Caco-2 (cell line): ENCODE results near the gene KCNIP1. TPM values are rescaled to one million over a fixed set of nuclear protein-coding genes. Genes with fewer than 3 reads are reported as not detected.

ENCODE experiments used
- BruUV-seq: library from RNA; stranded (reverse); fragments of 400-500 nt; replicated peaks from 2 replicates; lab custom pipeline; 2021; lab: Mats Ljungman, UMichigan
- CTCF ChIA-PET: fragments of 300-600 bp; sonication (Branson Sonifier 250); formaldehyde crosslinking; loops from one replicate; lab custom pipeline; 2022; ENCODE audit warnings: antibody characterized with exemption; lab: Charles Lee
- POLR2A ChIA-PET: fragments of 300-600 bp; sonication (Branson Sonifier 250); formaldehyde crosslinking; loops from one replicate; lab custom pipeline; 2022; ENCODE audit warnings: antibody characterized with exemption; lab: Charles Lee
- DNase-seq, 2 experiments: peaks; one replicate each; pipeline versions ENCODE4 v3.0.0 to v3.0.0-alpha.2; 2020 to 2022
- H3K27me3 ChIP-seq: replicated peaks from 2 replicates; pipeline ENCODE4 v1.6.0; 2011; ENCODE audit warnings: low read length; ENCODE audit not compliant: control insufficient read depth, insufficient read depth
- H3K36me3 ChIP-seq: 2 replicates; pipeline ENCODE4 v1.5.1; 2011; ENCODE audit warnings: low read length; ENCODE audit not compliant: control insufficient read depth, insufficient read depth
- H3K4me1 ChIP-seq: fragments of 250-450 bp; sonication (Bioruptor Pico); 2 replicates; pipeline ENCODE4 v1.5.1; 2020; ENCODE audit warnings: mild to moderate bottlenecking
- H3K4me3 ChIP-seq: 2 replicates; pipeline ENCODE4 v1.5.1; 2011; ENCODE audit warnings: low read depth, mild to moderate bottlenecking, control low read depth, low read length
- H3K9me3 ChIP-seq: fragments of 250-450 bp; sonication (Bioruptor Pico); 2 replicates; pipeline ENCODE4 v1.5.1; 2020; ENCODE audit warnings: mild to moderate bottlenecking, moderate library complexity
- H3K27ac Mint-ChIP-seq: one replicate; pipeline ENCODE4 v1.8.0; 2022; ENCODE audit warnings: mixed read lengths; ENCODE audit not compliant: unreplicated experiment
- H3K27me3 Mint-ChIP-seq: one replicate; pipeline ENCODE4 v1.8.0; 2022; ENCODE audit warnings: mixed read lengths; ENCODE audit not compliant: insufficient read depth, unreplicated experiment
- H3K36me3 Mint-ChIP-seq: one replicate; pipeline ENCODE4 v1.8.0; 2022; ENCODE audit warnings: mild to moderate bottlenecking, mixed read lengths; ENCODE audit not compliant: insufficient read depth, unreplicated experiment
- H3K4me1 Mint-ChIP-seq: one replicate; pipeline ENCODE4 v1.8.0; 2022; ENCODE audit warnings: low read depth, mixed read lengths; ENCODE audit not compliant: unreplicated experiment
- H3K4me3 Mint-ChIP-seq: one replicate; pipeline ENCODE4 v1.8.0; 2022; ENCODE audit warnings: mild to moderate bottlenecking, moderate library complexity, mixed read lengths; ENCODE audit not compliant: unreplicated experiment
- H3K9me3 Mint-ChIP-seq: one replicate; pipeline ENCODE4 v1.8.0; 2022; ENCODE audit warnings: mixed read lengths; ENCODE audit not compliant: unreplicated experiment
- intact Hi-C: fragments of 100-400 bp; cut with micrococcal nuclease; formaldehyde crosslinking; loops from one replicate; pipeline ENCODE4 v1.10.0; 2022; ENCODE audit not compliant: unreplicated experiment
- total RNA-seq: library from RNA; stranded (reverse); gene quantifications from 2 replicates; pipeline ENCODE4 v1.2.3, GENCODE V29; 2022
- TF ChIP-seq, protein P1 (sequence below), 2 experiments: fragments of 200-600 bp in 1 of 2; IDR thresholded peaks; 1 replicate in 1 of 2; 2 replicates in 1 of 2; pipeline versions ENCODE4 v1.5.1 to v1.8.0; 2011 to 2022; ENCODE audit warnings: antibody characterized with exemption in 1 of 2, control low read depth in 1 of 2, inconsistent platforms in 1 of 2, low read depth in 1 of 2, low read length in 1 of 2, mild to moderate bottlenecking in 1 of 2, moderate library complexity in 1 of 2; ENCODE audit not compliant: insufficient read depth in 1 of 2, severe bottlenecking in 1 of 2, unreplicated experiment in 1 of 2

Gene KCNIP1
- total RNA-seq, 1 experiment from 2014 or later = not detected

DNA sequence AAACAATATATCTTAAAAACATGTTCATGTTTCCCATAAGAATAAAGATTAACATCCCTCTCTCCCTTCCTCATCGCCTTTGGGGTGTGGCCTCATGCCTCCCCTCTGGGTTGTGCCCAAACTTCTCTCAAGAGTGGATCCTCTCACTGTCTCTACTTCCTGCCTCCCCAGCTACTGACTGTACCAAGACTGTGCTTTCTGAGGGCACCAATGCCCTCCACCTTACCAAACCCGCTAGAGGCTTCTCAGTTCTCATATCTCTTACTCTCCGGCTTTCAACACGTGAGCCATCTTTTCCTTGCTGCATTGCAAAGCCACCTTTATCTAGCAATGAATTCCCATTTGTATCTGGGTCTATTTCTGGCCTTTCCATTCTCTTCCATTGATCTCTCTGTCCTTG is 34.4 kb upstream of the KCNIP1 start:
- BruUV-seq = no TSS peak
- Histone ChIP-seq H3K27me3 (no peaks in the 10 kb centered on the region), H3K4me3 (no peak overlapping the region), H3K9me3 (no peaks in the 10 kb centered on the region), H3K36me3 (no peaks in the 10 kb centered on the region), H3K4me1 (peaks cover 7% of the 10 kb centered on the region)
- peaks cover 7% of the 10 kb centered on the region for H3K27me3 Mint-ChIP-seq
- no peak overlapping the region for H3K27ac Mint-ChIP-seq
- DNase-seq = no peak
- no peaks in the 10 kb centered on the region for H3K4me1 Mint-ChIP-seq
- H3K4me3 Mint-ChIP-seq = no peak overlapping the region
- intact Hi-C loops = no loop called here
- TF ChIP-seq, protein P1, sequence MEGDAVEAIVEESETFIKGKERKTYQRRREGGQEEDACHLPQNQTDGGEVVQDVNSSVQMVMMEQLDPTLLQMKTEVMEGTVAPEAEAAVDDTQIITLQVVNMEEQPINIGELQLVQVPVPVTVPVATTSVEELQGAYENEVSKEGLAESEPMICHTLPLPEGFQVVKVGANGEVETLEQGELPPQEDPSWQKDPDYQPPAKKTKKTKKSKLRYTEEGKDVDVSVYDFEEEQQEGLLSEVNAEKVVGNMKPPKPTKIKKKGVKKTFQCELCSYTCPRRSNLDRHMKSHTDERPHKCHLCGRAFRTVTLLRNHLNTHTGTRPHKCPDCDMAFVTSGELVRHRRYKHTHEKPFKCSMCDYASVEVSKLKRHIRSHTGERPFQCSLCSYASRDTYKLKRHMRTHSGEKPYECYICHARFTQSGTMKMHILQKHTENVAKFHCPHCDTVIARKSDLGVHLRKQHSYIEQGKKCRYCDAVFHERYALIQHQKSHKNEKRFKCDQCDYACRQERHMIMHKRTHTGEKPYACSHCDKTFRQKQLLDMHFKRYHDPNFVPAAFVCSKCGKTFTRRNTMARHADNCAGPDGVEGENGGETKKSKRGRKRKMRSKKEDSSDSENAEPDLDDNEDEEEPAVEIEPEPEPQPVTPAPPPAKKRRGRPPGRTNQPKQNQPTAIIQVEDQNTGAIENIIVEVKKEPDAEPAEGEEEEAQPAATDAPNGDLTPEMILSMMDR (IDR thresholded peaks at IDR 0.05; ENCODE audit: insufficient read depth in 1 of 2, low read depth in 1 of 2, low read length in 1 of 2, severe bottlenecking in 1 of 2, unreplicated experiment in 1 of 2) = no peak
- H3K9me3 Mint-ChIP-seq = no peaks in the 10 kb centered on the region
- no peaks in the 10 kb centered on the region for H3K36me3 Mint-ChIP-seq
- ChIA-PET POLR2A (no interaction called here), CTCF (no interaction called here)

DNA sequence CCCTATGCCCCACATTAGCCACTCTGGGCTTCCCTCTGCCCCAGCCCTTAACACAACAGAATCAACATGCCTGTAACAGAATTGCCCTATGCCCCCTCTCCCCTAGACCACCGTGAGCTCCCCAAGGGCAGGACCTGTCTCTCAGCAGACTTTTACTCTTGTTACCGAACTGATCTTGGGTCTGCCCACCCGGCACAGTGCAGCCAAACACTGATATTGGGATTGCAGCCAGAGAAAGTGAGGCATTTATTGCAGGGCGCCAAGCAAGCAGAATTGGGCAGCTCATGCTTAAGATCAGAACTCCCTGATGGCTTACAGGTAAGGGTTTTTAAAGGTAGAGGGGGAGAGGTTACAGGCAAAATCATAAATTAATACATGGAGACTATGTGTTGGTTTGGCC is 33.5 kb upstream of the KCNIP1 start:
- no TSS peak for BruUV-seq
- TF ChIP-seq, protein P1 (IDR thresholded peaks at IDR 0.05; ENCODE audit: insufficient read depth in 1 of 2, low read depth in 1 of 2, low read length in 1 of 2, severe bottlenecking in 1 of 2, unreplicated experiment in 1 of 2) = no peak
- H3K36me3 Mint-ChIP-seq = no peaks in the 10 kb centered on the region
- H3K27ac Mint-ChIP-seq = no peak overlapping the region
- Histone ChIP-seq H3K9me3 (no peaks in the 10 kb centered on the region), H3K36me3 (no peaks in the 10 kb centered on the region), H3K4me1 (no peaks in the 10 kb centered on the region), H3K27me3 (no peaks in the 10 kb centered on the region), H3K4me3 (no peak overlapping the region)
- H3K4me3 Mint-ChIP-seq = no peak overlapping the region
- no peaks in the 10 kb centered on the region for H3K9me3 Mint-ChIP-seq
- no peak for DNase-seq
- no peaks in the 10 kb centered on the region for H3K4me1 Mint-ChIP-seq
- H3K27me3 Mint-ChIP-seq = peaks cover 7% of the 10 kb centered on the region
- intact Hi-C loops = no loop called here
- ChIA-PET CTCF (interaction anchor here (0.5 kb wide), 1 partner anchor 14 kb away, joined by 3 read pairs; no protein-coding TSS in a partner anchor), POLR2A (no interaction called here)

DNA sequence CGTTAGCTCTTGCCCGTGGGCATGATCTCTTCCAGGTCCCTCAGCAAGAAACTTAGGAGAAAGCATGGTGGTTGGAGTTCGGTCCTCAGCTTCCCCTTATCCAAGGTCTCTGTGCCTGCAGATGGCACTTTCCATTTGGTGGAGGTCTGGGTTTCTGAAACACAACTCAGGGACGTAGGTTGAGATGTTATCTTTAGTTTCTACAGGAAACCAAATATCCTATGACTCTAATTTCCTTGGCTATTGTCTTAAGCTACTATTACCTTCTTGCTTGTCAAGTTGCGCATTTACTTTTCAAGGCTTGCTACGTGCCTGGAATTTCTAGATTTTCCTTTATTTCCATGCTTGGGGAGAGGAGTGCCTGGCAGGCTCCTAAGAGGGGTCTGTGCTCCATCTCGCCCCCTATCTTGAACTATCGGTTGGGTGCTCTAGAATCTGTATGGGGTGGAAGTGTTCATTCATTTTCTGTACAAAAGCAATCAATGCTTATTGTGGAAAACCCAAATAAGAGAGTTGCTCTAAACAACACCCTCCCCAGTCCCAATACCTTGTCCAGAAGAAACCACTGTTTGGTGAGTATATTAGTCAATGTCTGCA is 32.9 kb upstream of the KCNIP1 start:
- no peaks in the 10 kb centered on the region for H3K27me3 ChIP-seq
- H3K9me3 ChIP-seq = no peaks in the 10 kb centered on the region
- DNase-seq = no peak
- no peaks in the 10 kb centered on the region for H3K9me3 Mint-ChIP-seq
- H3K4me1 Mint-ChIP-seq = no peaks in the 10 kb centered on the region
- intact Hi-C loops = no loop called here
- H3K4me1 ChIP-seq = no peaks in the 10 kb centered on the region
- ChIA-PET CTCF (no interaction called here), POLR2A (no interaction called here)
- no peak overlapping the region for H3K4me3 Mint-ChIP-seq
- H3K36me3 ChIP-seq = no peaks in the 10 kb centered on the region
- peaks cover 7% of the 10 kb centered on the region for H3K27me3 Mint-ChIP-seq
- H3K36me3 Mint-ChIP-seq = no peaks in the 10 kb centered on the region
- no TSS peak for BruUV-seq
- no peak overlapping the region for H3K27ac Mint-ChIP-seq
- no peak overlapping the region for H3K4me3 ChIP-seq
- TF ChIP-seq, protein P1 (IDR thresholded peaks at IDR 0.05; ENCODE audit: insufficient read depth in 1 of 2, low read depth in 1 of 2, low read length in 1 of 2, severe bottlenecking in 1 of 2, unreplicated experiment in 1 of 2) = no peak
